ENCODE results near the gene MOV10.

DNA sequence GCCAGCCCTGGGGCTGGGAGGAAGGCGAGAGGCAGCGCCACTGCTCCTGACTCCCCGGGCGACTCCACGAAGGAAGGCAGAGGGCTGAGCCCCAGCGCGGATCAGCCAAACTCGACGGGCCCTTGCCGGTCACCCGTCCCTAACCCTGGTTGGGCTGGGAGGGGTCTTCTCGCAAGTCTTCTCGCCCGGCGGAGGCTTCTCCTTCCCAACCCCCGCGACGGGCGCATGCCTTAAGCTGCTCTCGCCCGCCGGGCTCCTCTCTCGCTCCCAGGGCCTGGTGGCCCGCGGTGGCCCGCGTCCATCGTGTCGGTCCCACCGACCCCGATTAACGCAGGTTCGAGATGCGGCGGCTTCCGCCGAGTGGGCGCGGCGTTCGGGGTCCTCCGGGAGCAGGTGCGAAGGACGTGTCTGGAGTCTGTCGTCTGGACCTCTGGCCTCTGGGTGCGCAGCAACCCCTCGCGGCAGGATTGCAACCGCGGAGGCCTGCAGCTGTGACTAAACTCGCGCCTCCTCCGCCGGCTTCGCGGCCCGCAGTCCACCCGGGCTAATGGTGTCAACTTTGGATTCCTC lies 69.6 kb downstream of the MOV10 start:
- TF ChIP-seq, protein P1, sequence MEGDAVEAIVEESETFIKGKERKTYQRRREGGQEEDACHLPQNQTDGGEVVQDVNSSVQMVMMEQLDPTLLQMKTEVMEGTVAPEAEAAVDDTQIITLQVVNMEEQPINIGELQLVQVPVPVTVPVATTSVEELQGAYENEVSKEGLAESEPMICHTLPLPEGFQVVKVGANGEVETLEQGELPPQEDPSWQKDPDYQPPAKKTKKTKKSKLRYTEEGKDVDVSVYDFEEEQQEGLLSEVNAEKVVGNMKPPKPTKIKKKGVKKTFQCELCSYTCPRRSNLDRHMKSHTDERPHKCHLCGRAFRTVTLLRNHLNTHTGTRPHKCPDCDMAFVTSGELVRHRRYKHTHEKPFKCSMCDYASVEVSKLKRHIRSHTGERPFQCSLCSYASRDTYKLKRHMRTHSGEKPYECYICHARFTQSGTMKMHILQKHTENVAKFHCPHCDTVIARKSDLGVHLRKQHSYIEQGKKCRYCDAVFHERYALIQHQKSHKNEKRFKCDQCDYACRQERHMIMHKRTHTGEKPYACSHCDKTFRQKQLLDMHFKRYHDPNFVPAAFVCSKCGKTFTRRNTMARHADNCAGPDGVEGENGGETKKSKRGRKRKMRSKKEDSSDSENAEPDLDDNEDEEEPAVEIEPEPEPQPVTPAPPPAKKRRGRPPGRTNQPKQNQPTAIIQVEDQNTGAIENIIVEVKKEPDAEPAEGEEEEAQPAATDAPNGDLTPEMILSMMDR (IDR thresholded peaks at IDR 0.05), result no peak
- TF ChIP-seq EZH2 (IDR thresholded peaks at IDR 0.05; ENCODE audit: borderline replicate concordance, insufficient read depth, low read depth, low read length, poor library complexity, severe bottlenecking), result no peak
